ENCODE results near the gene ATF7. TPM values are rescaled to one million over a fixed set of nuclear protein-coding genes. Genes with fewer than 3 reads are reported as not detected.

The ATF7 gene
- polyA plus RNA-seq, 3 donors: 21.7 to 27.9 (median 24.4) TPM

- H3K4me3 Mint-ChIP-seq: no peak overlapping the region
- no CpG with 5 or more reads among the region's 12 CpGs for WGBS (ENCODE audit: insufficient coverage)
- H3K79me2 ChIP-seq (ENCODE audit: insufficient read depth, low read length): peaks cover 26% of the 10 kb centered on the region
- H3K4me2 ChIP-seq (replicated peaks; ENCODE audit: extremely low read depth, low read length, poor library complexity, severe bottlenecking): no peak overlapping the region
- no peak for DNase-seq
- no peak for TF ChIP-seq CTCF (IDR thresholded peaks at IDR 0.05)
- H3K9ac ChIP-seq (ENCODE audit: insufficient read depth, low read length, poor library complexity, severe bottlenecking): no peak overlapping the region
- peak overlapping the region in 2 of 7 donors; percentile 53 to 54 for H3K27ac Mint-ChIP-seq
- no peaks in the 10 kb centered on the region for H3K9me3 ChIP-seq (replicated peaks in 1 of 2; ENCODE audit: control insufficient read depth in 1 of 2, insufficient read depth in 1 of 2, low read length in 2 of 2)
- H3K9me3 Mint-ChIP-seq: peaks cover 0 to 1% (median 0%) of the 10 kb centered on the region in 7 donors
- H3K27me3 Mint-ChIP-seq (ENCODE audit: low read depth in 3 of 3): peaks cover 0 to 2% (median 1%) of the 10 kb centered on the region in 3 donors
- no peak overlapping the region for H2AFZ ChIP-seq (ENCODE audit: insufficient read depth, low read depth, low read length, poor library complexity, severe bottlenecking)
- no peak overlapping the region for H3K4me3 ChIP-seq (replicated peaks in 1 of 3; ENCODE audit: low read depth in 2 of 3, low read length in 3 of 3)
- no peaks in the 10 kb centered on the region for H3K4me1 Mint-ChIP-seq
- H3K27ac ChIP-seq (ENCODE audit: low read depth in 1 of 2, low read length in 2 of 2): no peak overlapping the region
- no peaks in the 10 kb centered on the region for H3K4me1 ChIP-seq (ENCODE audit: control insufficient read depth in 1 of 2, insufficient read depth in 2 of 2, low read length in 2 of 2)
- H4K20me1 ChIP-seq (ENCODE audit: insufficient read depth, low read length): peaks cover 95% of the 10 kb centered on the region
- H3K27me3 ChIP-seq (ENCODE audit: control insufficient read depth in 2 of 2, insufficient read depth in 2 of 2, low read length in 2 of 2): no peaks in the 10 kb centered on the region
- intact Hi-C loops (cut with micrococcal nuclease): no loop called here
- peaks cover 83 to 100% of the 10 kb centered on the region in 2 donors for H3K36me3 ChIP-seq (replicated peaks in 1 of 2; ENCODE audit: control insufficient read depth in 1 of 2, insufficient read depth in 2 of 2, low read length in 2 of 2)
- H3K36me3 Mint-ChIP-seq: peaks cover 67 to 79% of the 10 kb centered on the region in 2 donors
Measured at GRCh38 chr12:53480491-53481442, 145.4 kb downstream of the ATF7 start.

DNA sequence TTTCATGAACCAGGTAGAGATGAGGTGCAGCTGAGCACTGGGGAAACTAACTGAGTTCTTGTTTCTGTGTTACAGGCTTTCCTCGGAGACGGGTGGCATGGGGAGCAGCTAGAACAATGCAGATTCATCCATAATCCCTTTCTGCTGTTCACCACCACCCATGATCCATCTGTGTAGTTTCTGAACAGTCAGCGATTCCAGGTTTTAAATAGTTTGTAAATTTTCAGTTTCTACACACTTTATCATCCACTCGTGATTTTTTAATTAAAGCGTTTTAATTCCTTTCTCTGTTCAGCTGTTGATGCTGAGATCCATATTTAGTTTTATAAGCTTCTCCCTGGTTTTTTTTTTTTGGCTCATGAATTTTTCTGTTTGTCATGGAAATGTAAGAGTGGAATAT, 146.9 kb downstream of the ATF7 start:
- Histone ChIP-seq H2AFZ (ENCODE audit: insufficient read depth, low read depth, low read length, poor library complexity, severe bottlenecking) (no peak overlapping the region), H3K4me1 (ENCODE audit: control insufficient read depth in 1 of 2, insufficient read depth in 2 of 2, low read length in 2 of 2) (no peaks in the 10 kb centered on the region), H3K27me3 (ENCODE audit: control insufficient read depth in 2 of 2, insufficient read depth in 2 of 2, low read length in 2 of 2) (no peaks in the 10 kb centered on the region), H3K36me3 (replicated peaks in 1 of 2; ENCODE audit: control insufficient read depth in 1 of 2, insufficient read depth in 2 of 2, low read length in 2 of 2) (peaks cover 87 to 100% of the 10 kb centered on the region in 2 donors), H3K4me2 (replicated peaks; ENCODE audit: extremely low read depth, low read length, poor library complexity, severe bottlenecking) (no peak overlapping the region), H3K9ac (ENCODE audit: insufficient read depth, low read length, poor library complexity, severe bottlenecking) (no peak overlapping the region), H3K27ac (ENCODE audit: low read depth in 1 of 2, low read length in 2 of 2) (no peak overlapping the region), H3K79me2 (ENCODE audit: insufficient read depth, low read length) (peaks cover 40% of the 10 kb centered on the region), H3K4me3 (replicated peaks in 1 of 3; ENCODE audit: low read depth in 2 of 3, low read length in 3 of 3) (no peak overlapping the region), H4K20me1 (ENCODE audit: insufficient read depth, low read length) (peaks cover 99% of the 10 kb centered on the region), H3K9me3 (replicated peaks in 1 of 2; ENCODE audit: control insufficient read depth in 1 of 2, insufficient read depth in 1 of 2, low read length in 2 of 2) (no peaks in the 10 kb centered on the region)
- no peak for TF ChIP-seq CTCF (IDR thresholded peaks at IDR 0.05)
- no CpG with 5 or more reads among the region's 5 CpGs for WGBS (ENCODE audit: insufficient coverage)
- Mint-ChIP-seq H3K27me3 (ENCODE audit: low read depth in 3 of 3) (no peaks in the 10 kb centered on the region), H3K27ac (no peak overlapping the region), H3K36me3 (peaks cover 66 to 81% of the 10 kb centered on the region in 2 donors), H3K9me3 (no peaks in the 10 kb centered on the region), H3K4me3 (no peak overlapping the region), H3K4me1 (no peaks in the 10 kb centered on the region)
- no peak for DNase-seq
- intact Hi-C loops (cut with micrococcal nuclease): no loop called here

All from CD14-positive monocyte (primary cell).